ENCODE data around the gene ARHGEF37.

DNA sequence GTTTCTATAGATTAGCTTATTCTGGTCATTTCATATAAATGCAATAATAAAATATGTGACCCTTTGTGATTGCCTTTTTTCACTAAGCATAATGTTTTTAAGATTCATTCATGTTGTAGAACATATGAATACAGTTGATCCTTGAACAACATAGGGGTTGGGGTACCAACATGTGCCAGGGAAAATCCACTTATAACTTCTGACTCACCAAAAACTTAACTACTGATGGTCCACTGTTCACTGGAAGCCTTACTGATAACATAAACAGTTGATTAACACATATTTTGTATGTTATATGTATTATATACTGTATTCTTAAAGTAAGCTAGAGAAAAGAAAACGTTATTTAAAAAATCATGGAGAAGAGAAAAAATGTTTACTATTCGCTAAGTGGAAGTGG, 12.1 kb downstream of the ARHGEF37 start:
- TF ChIP-seq, protein P1, sequence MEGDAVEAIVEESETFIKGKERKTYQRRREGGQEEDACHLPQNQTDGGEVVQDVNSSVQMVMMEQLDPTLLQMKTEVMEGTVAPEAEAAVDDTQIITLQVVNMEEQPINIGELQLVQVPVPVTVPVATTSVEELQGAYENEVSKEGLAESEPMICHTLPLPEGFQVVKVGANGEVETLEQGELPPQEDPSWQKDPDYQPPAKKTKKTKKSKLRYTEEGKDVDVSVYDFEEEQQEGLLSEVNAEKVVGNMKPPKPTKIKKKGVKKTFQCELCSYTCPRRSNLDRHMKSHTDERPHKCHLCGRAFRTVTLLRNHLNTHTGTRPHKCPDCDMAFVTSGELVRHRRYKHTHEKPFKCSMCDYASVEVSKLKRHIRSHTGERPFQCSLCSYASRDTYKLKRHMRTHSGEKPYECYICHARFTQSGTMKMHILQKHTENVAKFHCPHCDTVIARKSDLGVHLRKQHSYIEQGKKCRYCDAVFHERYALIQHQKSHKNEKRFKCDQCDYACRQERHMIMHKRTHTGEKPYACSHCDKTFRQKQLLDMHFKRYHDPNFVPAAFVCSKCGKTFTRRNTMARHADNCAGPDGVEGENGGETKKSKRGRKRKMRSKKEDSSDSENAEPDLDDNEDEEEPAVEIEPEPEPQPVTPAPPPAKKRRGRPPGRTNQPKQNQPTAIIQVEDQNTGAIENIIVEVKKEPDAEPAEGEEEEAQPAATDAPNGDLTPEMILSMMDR (IDR thresholded peaks at IDR 0.05) = no peak
- TF ChIP-seq POLR2A (IDR thresholded peaks at IDR 0.05) = no peak
